Measurements from ENCODE around the gene FAM20A.

The FAM20A gene

GRCh38 chr17:68616334-68616733, 15.2 kb upstream of the FAM20A start:
- TF ChIP-seq USF1 (IDR thresholded peaks at IDR 0.05), result no peak
- TF ChIP-seq REST (IDR thresholded peaks at IDR 0.05; ENCODE audit: low read depth), result no peak
- TF ChIP-seq TCF12 (IDR thresholded peaks at IDR 0.05; ENCODE audit: low read depth), result no peak
- TF ChIP-seq TEAD4 (IDR thresholded peaks at IDR 0.05), result no peak
- no peak for TF ChIP-seq FOXM1 (IDR thresholded peaks at IDR 0.05; ENCODE audit: borderline replicate concordance, low read depth)
- TF ChIP-seq RAD21 (IDR thresholded peaks at IDR 0.05; ENCODE audit: low read depth), result no peak
- TF ChIP-seq CREB1 (IDR thresholded peaks at IDR 0.05; ENCODE audit: low read depth), result no peak
- no peak for TF ChIP-seq EP300 (IDR thresholded peaks at IDR 0.05; ENCODE audit: borderline replicate concordance)
- TF ChIP-seq TAF1 (IDR thresholded peaks at IDR 0.05; ENCODE audit: low read depth), result no peak
- TF ChIP-seq EGR1 (IDR thresholded peaks at IDR 0.05), result no peak
- no peak for TF ChIP-seq CEBPB (IDR thresholded peaks at IDR 0.05)
- TF ChIP-seq ZBTB7A (IDR thresholded peaks at IDR 0.05; ENCODE audit: low read depth), result no peak
- no peak for TF ChIP-seq MAX (IDR thresholded peaks at IDR 0.05)
- TF ChIP-seq NFIC (IDR thresholded peaks at IDR 0.05), result no peak
- no peak for TF ChIP-seq YY1 (IDR thresholded peaks at IDR 0.05; ENCODE audit: low read depth)

- TF ChIP-seq REST (IDR thresholded peaks at IDR 0.05; ENCODE audit: low read depth), result no peak
- no peak for TF ChIP-seq ZBTB7A (IDR thresholded peaks at IDR 0.05; ENCODE audit: low read depth)
- no peak for TF ChIP-seq RAD21 (IDR thresholded peaks at IDR 0.05; ENCODE audit: low read depth)
- no peak for TF ChIP-seq NFIC (IDR thresholded peaks at IDR 0.05)
- TF ChIP-seq FOXM1 (IDR thresholded peaks at IDR 0.05; ENCODE audit: borderline replicate concordance, low read depth), result no peak
- TF ChIP-seq MAX (IDR thresholded peaks at IDR 0.05), result no peak
- TF ChIP-seq EP300 (IDR thresholded peaks at IDR 0.05; ENCODE audit: borderline replicate concordance), result no peak
- no peak for TF ChIP-seq YY1 (IDR thresholded peaks at IDR 0.05; ENCODE audit: low read depth)
- TF ChIP-seq TEAD4 (IDR thresholded peaks at IDR 0.05), result no peak
- no peak for TF ChIP-seq CEBPB (IDR thresholded peaks at IDR 0.05)
- no peak for TF ChIP-seq TCF12 (IDR thresholded peaks at IDR 0.05; ENCODE audit: low read depth)
Observed at GRCh38 chr17:68614718-68615117, 13.6 kb upstream of the FAM20A start.

GRCh38 chr17:68613739-68614298, 12.7 kb upstream of the FAM20A start:
- TF ChIP-seq YY1 (IDR thresholded peaks at IDR 0.05; ENCODE audit: low read depth) (no peak), RAD21 (IDR thresholded peaks at IDR 0.05; ENCODE audit: low read depth) (peak; percentile 77)

- TF ChIP-seq RAD21 (IDR thresholded peaks at IDR 0.05; ENCODE audit: low read depth) (no peak), CEBPB (IDR thresholded peaks at IDR 0.05) (no peak), TAF1 (IDR thresholded peaks at IDR 0.05; ENCODE audit: low read depth) (no peak), ZBTB7A (IDR thresholded peaks at IDR 0.05; ENCODE audit: low read depth) (no peak)
Observed at GRCh38 chr17:68612923-68613292, 11.7 kb upstream of the FAM20A start.

- no peak for TF ChIP-seq NFIC (IDR thresholded peaks at IDR 0.05)
- TF ChIP-seq ZBTB7A (IDR thresholded peaks at IDR 0.05; ENCODE audit: low read depth), result no peak
- TF ChIP-seq TAF1 (IDR thresholded peaks at IDR 0.05; ENCODE audit: low read depth), result no peak
Observed at GRCh38 chr17:68612209-68612922, 11.2 kb upstream of the FAM20A start.

- no peak for TF ChIP-seq EGR1 (IDR thresholded peaks at IDR 0.05)
- no peak for TF ChIP-seq FOXM1 (IDR thresholded peaks at IDR 0.05; ENCODE audit: borderline replicate concordance, low read depth)
- no peak for TF ChIP-seq MAX (IDR thresholded peaks at IDR 0.05)
- no peak for TF ChIP-seq YY1 (IDR thresholded peaks at IDR 0.05; ENCODE audit: low read depth)
- no peak for TF ChIP-seq USF1 (IDR thresholded peaks at IDR 0.05)
- TF ChIP-seq TAF1 (IDR thresholded peaks at IDR 0.05; ENCODE audit: low read depth), result no peak
- TF ChIP-seq REST (IDR thresholded peaks at IDR 0.05; ENCODE audit: low read depth), result no peak
- TF ChIP-seq CREB1 (IDR thresholded peaks at IDR 0.05; ENCODE audit: low read depth), result no peak
Observed at GRCh38 chr17:68611353-68612208, 10.4 kb upstream of the FAM20A start.
